PFSK-1 (cell line): ENCODE measurements around the gene CCNB1.

Source experiments
- FOXP2 ChIP-seq: optimal IDR thresholded peaks from 2 replicates; pipeline ENCODE3; 2011; ENCODE audit warnings: borderline replicate concordance, control low read depth, inconsistent platforms; ENCODE audit not compliant: insufficient read depth; ENCODE audit errors: extremely low read length, extremely low read depth
- POLR2AphosphoS5 ChIP-seq: IDR thresholded peaks from 2 replicates; pipeline ENCODE4 v1.6.1; 2012; ENCODE audit warnings: low read depth, mild to moderate bottlenecking, control low read depth, low read length, moderate library complexity
- SIN3A ChIP-seq: IDR thresholded peaks from 2 replicates; pipeline ENCODE4 v1.6.1; 2012; ENCODE audit warnings: mild to moderate bottlenecking, low read length, moderate library complexity, borderline replicate concordance; ENCODE audit not compliant: insufficient read depth
- TAF1 ChIP-seq: IDR thresholded peaks from 2 replicates; pipeline ENCODE4 v1.6.1; 2012; ENCODE audit warnings: low read length, control low read depth, borderline replicate concordance; ENCODE audit not compliant: insufficient read depth
- TF ChIP-seq, protein P1 (sequence below), 2 experiments: IDR thresholded peaks; 2 replicates each; pipeline versions ENCODE4 v1.6.1 to v1.8.0; 2011 to 2012; ENCODE audit warnings: low read depth in 2 of 2, low read length in 2 of 2, control low read depth in 1 of 2, inconsistent platforms in 1 of 2, mild to moderate bottlenecking in 1 of 2, moderate library complexity in 1 of 2; ENCODE audit not compliant: insufficient read depth in 1 of 2

CCNB1 gene

DNA sequence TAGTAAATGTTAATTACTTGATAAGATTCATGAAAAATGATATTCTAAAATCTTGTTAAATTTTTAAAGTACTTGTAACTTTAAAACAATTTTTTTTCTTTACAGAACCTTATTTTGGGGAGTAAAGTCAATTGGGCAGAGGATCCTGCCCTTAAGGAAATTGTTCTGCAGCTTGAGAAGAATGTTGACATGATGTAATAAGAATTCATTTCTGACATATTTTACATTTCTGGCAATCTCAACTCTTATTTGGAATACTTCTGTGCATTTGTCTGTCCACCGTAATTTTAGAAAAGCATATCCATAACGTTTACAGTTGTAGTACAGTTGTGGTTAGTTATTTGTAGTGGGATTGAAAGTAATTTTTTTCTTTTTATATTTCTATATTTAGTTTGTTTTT is 42.7 kb downstream of the CCNB1 start:
- TF ChIP-seq FOXP2 = no peak
- no peak for TF ChIP-seq POLR2AphosphoS5
- TF ChIP-seq SIN3A = no peak
- TF ChIP-seq, protein P1, sequence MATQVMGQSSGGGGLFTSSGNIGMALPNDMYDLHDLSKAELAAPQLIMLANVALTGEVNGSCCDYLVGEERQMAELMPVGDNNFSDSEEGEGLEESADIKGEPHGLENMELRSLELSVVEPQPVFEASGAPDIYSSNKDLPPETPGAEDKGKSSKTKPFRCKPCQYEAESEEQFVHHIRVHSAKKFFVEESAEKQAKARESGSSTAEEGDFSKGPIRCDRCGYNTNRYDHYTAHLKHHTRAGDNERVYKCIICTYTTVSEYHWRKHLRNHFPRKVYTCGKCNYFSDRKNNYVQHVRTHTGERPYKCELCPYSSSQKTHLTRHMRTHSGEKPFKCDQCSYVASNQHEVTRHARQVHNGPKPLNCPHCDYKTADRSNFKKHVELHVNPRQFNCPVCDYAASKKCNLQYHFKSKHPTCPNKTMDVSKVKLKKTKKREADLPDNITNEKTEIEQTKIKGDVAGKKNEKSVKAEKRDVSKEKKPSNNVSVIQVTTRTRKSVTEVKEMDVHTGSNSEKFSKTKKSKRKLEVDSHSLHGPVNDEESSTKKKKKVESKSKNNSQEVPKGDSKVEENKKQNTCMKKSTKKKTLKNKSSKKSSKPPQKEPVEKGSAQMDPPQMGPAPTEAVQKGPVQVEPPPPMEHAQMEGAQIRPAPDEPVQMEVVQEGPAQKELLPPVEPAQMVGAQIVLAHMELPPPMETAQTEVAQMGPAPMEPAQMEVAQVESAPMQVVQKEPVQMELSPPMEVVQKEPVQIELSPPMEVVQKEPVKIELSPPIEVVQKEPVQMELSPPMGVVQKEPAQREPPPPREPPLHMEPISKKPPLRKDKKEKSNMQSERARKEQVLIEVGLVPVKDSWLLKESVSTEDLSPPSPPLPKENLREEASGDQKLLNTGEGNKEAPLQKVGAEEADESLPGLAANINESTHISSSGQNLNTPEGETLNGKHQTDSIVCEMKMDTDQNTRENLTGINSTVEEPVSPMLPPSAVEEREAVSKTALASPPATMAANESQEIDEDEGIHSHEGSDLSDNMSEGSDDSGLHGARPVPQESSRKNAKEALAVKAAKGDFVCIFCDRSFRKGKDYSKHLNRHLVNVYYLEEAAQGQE (IDR thresholded peaks at IDR 0.05; ENCODE audit: insufficient read depth in 1 of 2, low read depth in 2 of 2, low read length in 2 of 2) = no peak
- no peak for TF ChIP-seq TAF1

DNA sequence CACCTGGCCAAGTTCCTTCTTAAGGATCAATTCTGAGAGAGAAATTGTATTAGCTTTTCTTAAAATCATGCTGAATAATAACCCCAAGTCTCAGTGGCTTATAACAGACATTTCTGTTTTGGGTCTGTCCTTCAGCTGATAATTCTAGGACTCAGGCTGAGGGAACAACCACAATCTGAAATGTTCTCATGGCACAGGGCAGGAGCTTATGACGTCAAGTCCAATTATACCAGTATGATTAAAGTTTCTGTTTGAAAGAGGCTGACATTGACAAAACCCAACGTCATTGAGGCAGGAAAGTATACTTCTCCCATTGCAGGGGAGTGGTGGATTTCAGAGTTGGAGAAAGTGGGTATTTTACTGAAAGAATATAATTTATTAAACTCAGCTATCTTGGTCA is 44.2 kb downstream of the CCNB1 start:
- TF ChIP-seq FOXP2 = no peak
- TF ChIP-seq, protein P1 (IDR thresholded peaks at IDR 0.05; ENCODE audit: insufficient read depth in 1 of 2, low read depth in 2 of 2, low read length in 2 of 2) = no peak
- TF ChIP-seq TAF1 = no peak
- TF ChIP-seq POLR2AphosphoS5 = no peak
- TF ChIP-seq SIN3A = no peak

DNA sequence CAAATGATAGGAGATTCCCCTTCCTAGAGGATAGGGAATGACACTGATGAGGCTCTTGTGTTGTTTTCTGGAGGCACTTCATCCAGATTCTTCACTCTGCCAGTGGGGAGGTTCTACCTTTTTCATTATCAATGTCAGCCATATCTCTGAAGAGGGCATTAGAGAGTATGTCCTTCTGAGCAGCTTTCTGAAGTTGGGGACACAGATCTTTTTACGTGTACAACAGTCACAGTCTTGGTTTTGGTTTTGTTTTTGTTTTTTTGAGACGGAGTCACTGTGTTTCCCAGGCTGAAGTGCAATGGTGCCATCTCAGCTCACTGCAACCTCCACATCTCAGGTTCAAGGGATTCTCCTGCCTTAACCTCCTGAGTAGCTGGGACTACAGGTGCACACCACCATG is 45.1 kb downstream of the CCNB1 start:
- TF ChIP-seq POLR2AphosphoS5 = no peak
- TF ChIP-seq FOXP2 = no peak
- TF ChIP-seq, protein P1 (IDR thresholded peaks at IDR 0.05; ENCODE audit: insufficient read depth in 1 of 2, low read depth in 2 of 2, low read length in 2 of 2) = no peak
- no peak for TF ChIP-seq SIN3A
- no peak for TF ChIP-seq TAF1

DNA sequence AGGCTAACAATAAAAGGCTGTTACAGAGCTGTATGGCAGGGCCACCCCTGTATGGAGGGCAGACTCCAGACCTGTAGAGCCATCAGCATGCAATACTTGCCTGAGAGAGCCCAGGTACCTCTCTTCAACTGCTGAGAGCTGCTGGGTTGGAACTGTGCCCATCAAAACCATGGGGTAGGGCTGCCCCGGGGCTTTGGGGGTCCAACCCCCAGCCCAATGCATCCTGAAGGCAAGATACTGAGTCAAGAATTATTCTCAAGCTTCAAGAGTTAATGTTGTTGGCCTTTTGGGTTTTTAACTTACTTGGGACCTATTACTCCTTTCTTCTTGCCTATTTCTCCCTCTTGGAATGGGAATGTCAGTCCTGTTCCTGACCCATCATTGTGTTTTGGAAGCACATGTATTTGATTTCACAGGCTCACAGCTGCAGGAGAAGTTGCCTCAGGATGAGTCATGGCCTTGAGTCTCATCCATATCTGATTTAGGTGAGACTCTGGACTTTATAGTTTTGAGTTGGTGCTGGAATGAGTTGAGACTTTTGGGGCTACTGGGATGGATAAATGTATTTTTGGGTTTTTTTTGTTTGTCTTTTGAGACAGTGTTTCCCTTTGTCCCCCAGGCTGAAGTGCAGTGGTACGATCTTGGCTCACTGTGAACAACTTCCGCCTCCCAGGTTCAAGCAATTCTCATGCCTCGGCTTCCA is 46.7 kb downstream of the CCNB1 start:
- TF ChIP-seq FOXP2 (no peak), POLR2AphosphoS5 (no peak), TAF1 (no peak), SIN3A (no peak)
- TF ChIP-seq, protein P1 (IDR thresholded peaks at IDR 0.05; ENCODE audit: insufficient read depth in 1 of 2, low read depth in 2 of 2, low read length in 2 of 2) = no peak

DNA sequence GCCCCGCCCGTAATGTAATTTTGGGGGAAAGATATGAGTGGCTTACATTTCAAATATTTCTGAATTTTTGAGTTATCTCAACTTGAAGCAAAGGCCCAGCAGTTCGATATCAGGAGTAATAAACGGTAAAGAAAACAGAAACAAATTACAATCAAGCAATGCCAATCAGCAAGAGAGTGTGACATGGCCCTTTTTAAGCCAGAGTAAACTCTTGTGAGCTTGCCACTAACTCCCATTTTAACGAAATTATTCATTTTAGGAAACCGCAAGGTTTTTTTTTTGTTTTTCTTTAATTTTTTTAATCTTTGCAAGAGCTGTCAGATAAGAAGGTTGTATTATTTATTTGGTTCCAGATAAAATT is 50.2 kb downstream of the CCNB1 start:
- TF ChIP-seq POLR2AphosphoS5 (no peak), TAF1 (no peak)
- TF ChIP-seq, protein P1 (IDR thresholded peaks at IDR 0.05; ENCODE audit: insufficient read depth in 1 of 2, low read depth in 2 of 2, low read length in 2 of 2) = no peak
